ENCODE data around the gene DDX49. TPM values are rescaled to one million over a fixed set of nuclear protein-coding genes. Genes with fewer than 3 reads are reported as not detected.

Gene DDX49
- total and polyA plus RNA-seq, 12 donors, result 16.2 to 74.5 (median 22.1) TPM

DNA sequence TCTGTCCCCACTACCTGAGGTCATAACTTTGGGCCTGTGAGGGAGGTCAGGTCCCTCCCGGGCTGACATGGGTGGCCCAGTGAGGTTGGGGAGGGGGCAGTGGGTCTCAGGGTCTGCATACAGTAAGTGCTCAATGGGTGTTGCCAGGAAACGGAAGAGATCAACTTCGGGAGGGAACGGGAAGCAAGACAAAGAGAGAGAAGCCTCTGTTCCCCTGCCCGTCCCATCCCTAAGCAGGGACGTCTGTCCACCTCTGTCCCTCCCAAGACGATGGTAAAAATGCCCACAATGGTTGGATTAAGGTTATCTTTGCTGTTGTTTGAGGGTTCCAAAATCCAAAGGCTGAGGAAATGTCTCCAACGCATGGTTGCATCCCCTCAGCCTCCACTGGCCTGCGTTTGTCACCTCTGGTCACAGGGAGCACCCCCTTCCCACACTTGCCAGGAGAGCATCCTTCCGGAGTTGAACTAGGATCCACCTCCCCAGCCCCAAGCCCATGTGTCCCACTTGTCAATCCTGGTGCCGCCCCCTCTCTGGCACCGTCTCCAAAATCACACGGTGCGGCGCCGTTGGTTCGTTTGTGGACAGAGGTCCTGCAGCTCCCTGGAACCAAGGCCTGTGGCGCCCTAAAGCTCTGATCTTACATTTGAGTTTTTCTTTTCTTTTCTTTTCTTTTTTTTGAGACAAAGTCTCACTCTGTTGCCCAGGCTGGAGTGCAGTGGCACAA lies 22.3 kb downstream of the DDX49 start:
- WGBS, 2 donors, result 57 to 69% methylated on average over 18 of the region's 18 CpGs
- Histone ChIP-seq H3K4me1 (peaks cover 7 to 20% (median 12%) of the 10 kb centered on the region in 9 donors), H3K27ac (peak overlapping the region in 2 of 10 donors; percentile 47 to 48), H3K4me3 (peak overlapping the region in 6 of 10 donors; percentile 5 to 77 (median 25)), H3K9me3 (no peaks in the 10 kb centered on the region), H3K36me3 (peaks cover 0 to 22% (median 0%) of the 10 kb centered on the region in 9 donors), H3K27me3 (no peaks in the 10 kb centered on the region)
- DNase-seq, result no peak
- peak in 3 of 8 donors; percentile 4 to 46 (median 17) for ATAC-seq
- intact Hi-C loops (cut with DNase I), result loop anchor here in 3 of 10 donors (1.0 to 5.0 kb wide), 2 partner anchors 22 to 46 kb away; partner anchors contain the start of genes COPE (in 1 of the 3) and DDX49 (in 1 of the 3)
- TF ChIP-seq, protein P1, sequence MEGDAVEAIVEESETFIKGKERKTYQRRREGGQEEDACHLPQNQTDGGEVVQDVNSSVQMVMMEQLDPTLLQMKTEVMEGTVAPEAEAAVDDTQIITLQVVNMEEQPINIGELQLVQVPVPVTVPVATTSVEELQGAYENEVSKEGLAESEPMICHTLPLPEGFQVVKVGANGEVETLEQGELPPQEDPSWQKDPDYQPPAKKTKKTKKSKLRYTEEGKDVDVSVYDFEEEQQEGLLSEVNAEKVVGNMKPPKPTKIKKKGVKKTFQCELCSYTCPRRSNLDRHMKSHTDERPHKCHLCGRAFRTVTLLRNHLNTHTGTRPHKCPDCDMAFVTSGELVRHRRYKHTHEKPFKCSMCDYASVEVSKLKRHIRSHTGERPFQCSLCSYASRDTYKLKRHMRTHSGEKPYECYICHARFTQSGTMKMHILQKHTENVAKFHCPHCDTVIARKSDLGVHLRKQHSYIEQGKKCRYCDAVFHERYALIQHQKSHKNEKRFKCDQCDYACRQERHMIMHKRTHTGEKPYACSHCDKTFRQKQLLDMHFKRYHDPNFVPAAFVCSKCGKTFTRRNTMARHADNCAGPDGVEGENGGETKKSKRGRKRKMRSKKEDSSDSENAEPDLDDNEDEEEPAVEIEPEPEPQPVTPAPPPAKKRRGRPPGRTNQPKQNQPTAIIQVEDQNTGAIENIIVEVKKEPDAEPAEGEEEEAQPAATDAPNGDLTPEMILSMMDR (IDR thresholded peaks at IDR 0.05), result peak in 1 of 9 donors; percentile 16

- no peak for ATAC-seq
- Histone ChIP-seq H3K9me3 (no peaks in the 10 kb centered on the region), H3K4me3 (no peak overlapping the region), H3K27me3 (no peaks in the 10 kb centered on the region), H3K27ac (no peak overlapping the region), H3K36me3 (peaks cover 0 to 13% (median 0%) of the 10 kb centered on the region in 9 donors), H3K4me1 (peaks cover 7 to 20% (median 12%) of the 10 kb centered on the region in 9 donors)
- TF ChIP-seq, protein P1 (IDR thresholded peaks at IDR 0.05), result no peak
- 90 to 92% methylated on average over 6 of the region's 6 CpGs for WGBS, 2 donors
- intact Hi-C loops (cut with DNase I), result loop anchor here in 2 of 10 donors (5.0 kb wide), 1 partner anchor 45 kb away; no protein-coding TSS in a partner anchor
- no peak for DNase-seq
Measured at GRCh38 chr19:18942692-18943091, 23.2 kb downstream of the DDX49 start.

DNA sequence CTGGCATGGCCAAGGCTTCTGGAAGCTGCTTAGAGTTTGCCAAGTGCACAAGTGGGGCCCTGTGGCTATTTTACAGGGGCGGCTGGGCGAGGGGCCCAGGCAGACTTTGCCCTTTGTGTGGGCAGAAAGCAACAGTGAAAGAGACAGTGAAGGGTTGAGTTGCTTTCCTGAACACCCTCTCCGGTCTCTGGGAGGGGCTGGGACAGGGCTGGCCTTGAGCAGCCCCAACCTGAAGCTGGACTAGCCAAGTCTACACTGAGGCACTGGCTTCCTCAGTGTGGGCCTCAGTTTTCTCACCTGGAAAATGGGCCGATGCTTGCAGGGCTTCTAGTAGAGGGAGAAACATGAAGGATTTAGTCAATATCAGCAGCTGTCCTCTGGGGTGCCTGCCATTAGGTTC lies 23.9 kb downstream of the DDX49 start:
- no peak for DNase-seq
- TF ChIP-seq, protein P1 (IDR thresholded peaks at IDR 0.05), result no peak

DNA sequence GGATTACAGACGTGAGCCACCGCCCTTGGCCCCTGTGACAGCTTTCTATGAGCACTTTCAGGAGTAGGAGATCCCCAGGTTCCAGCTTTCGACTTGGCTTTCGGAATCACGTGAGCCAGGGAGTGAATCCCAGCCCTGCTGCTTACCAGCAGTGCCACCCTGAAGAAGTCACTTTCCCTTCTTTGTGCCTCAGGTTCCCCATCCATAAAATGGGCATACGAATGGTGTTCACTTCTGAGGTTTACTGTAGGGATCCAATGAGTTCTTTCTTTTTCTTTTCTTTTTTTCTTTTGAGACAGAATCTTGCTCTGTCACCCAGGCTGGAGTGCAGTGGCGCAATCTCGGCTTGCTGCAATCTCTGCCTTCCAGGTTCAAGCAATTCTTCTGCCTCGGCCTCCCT lies 25.8 kb downstream of the DDX49 start:
- DNase-seq, result no peak
- intact Hi-C loops (cut with DNase I), result loop anchor here in 1 of 10 donors (5.0 kb wide), 1 partner anchor 37 kb away; no protein-coding TSS in a partner anchor
- Histone ChIP-seq H3K4me1 (peaks cover 0 to 8% (median 3%) of the 10 kb centered on the region in 9 donors), H3K27ac (no peak overlapping the region), H3K9me3 (no peaks in the 10 kb centered on the region), H3K4me3 (no peak overlapping the region), H3K36me3 (no peaks in the 10 kb centered on the region), H3K27me3 (no peaks in the 10 kb centered on the region)
- 89 to 91% methylated on average over 9 of the region's 9 CpGs for WGBS, 2 donors
- TF ChIP-seq, protein P1 (IDR thresholded peaks at IDR 0.05), result no peak
- no peak for ATAC-seq

More for the DNA sequence above, 23.9 kb downstream of the DDX49 start:
- peaks cover 7 to 20% (median 12%) of the 10 kb centered on the region in 9 donors for H3K4me1 ChIP-seq
- no peaks in the 10 kb centered on the region for H3K27me3 ChIP-seq
- no peak for ATAC-seq
- peaks cover 0 to 5% (median 0%) of the 10 kb centered on the region in 9 donors for H3K36me3 ChIP-seq
- H3K4me3 ChIP-seq, result no peak overlapping the region
- no peaks in the 10 kb centered on the region for H3K9me3 ChIP-seq
- H3K27ac ChIP-seq, result no peak overlapping the region
- 85 to 89% methylated on average over 4 of the region's 4 CpGs for WGBS, 2 donors
- intact Hi-C loops (cut with DNase I), result loop anchor here in 2 of 10 donors (5.0 kb wide), 1 partner anchor 44 kb away; no protein-coding TSS in a partner anchor
